H1 (cell line): Measurements from ENCODE around the gene COLEC11. TPM values are rescaled to one million over a fixed set of nuclear protein-coding genes. Genes with fewer than 3 reads are reported as not detected.

Experiments
- CTCF ChIA-PET: fragments of 300-600 bp; sonication (Branson Sonifier 250); formaldehyde crosslinking; loops from one replicate; lab custom pipeline; 2021; ENCODE audit not compliant: partially characterized antibody; lab: Charles Lee
- POLR2A ChIA-PET: fragments of 300-600 bp; sonication (Branson Sonifier 250); formaldehyde crosslinking; loops from one replicate; lab custom pipeline; 2021; ENCODE audit warnings: inconsistent platforms; ENCODE audit not compliant: partially characterized antibody; lab: Charles Lee
- DNase-seq, 2 experiments: peaks; one replicate each; pipeline versions ENCODE4 v3.0.0 to v3.0.0-alpha.2; 2010 to 2022; ENCODE audit warnings: low spot score in 2 of 2, low read depth in 1 of 2, mixed read lengths in 1 of 2
- FAIRE-seq: peaks from 2 replicates; lab custom pipeline; 2011; peaks lifted over from hg19 to GRCh38; lab: Jason Lieb, UNC
- H2AFZ ChIP-seq: 2 replicates; pipeline ENCODE4 v1.8.1; 2012; ENCODE audit warnings: low read length, inconsistent platforms
- H2AK5ac ChIP-seq: 2 replicates; pipeline ENCODE4 v1.6.1; 2013; ENCODE audit warnings: low read depth, low read length
- H2BK120ac ChIP-seq: replicated peaks from 2 replicates; pipeline ENCODE3; 2013; ENCODE audit warnings: low read depth, low read length, inconsistent platforms
- H2BK12ac ChIP-seq: 2 replicates; pipeline ENCODE4 v1.6.1; 2013; ENCODE audit warnings: low read depth, low read length
- H2BK15ac ChIP-seq: 2 replicates; pipeline ENCODE4 v1.6.1; 2013; ENCODE audit warnings: low read length
- H2BK20ac ChIP-seq: 2 replicates; pipeline ENCODE4 v1.6.1; 2013; ENCODE audit warnings: low read length
- H2BK5ac ChIP-seq: 2 replicates; pipeline ENCODE4 v1.6.1; 2013; ENCODE audit warnings: low read depth, low read length
- H3K14ac ChIP-seq: 2 replicates; pipeline ENCODE4 v1.6.1; 2013; ENCODE audit warnings: inconsistent platforms; ENCODE audit not compliant: insufficient read length
- H3K18ac ChIP-seq: 2 replicates; pipeline ENCODE4 v1.6.1; 2013; ENCODE audit warnings: low read length; ENCODE audit errors: extremely low read depth
- H3K23ac ChIP-seq: 2 replicates; pipeline ENCODE4 v1.6.1; 2013; ENCODE audit warnings: inconsistent platforms; ENCODE audit not compliant: insufficient read length
- H3K23me2 ChIP-seq: 2 replicates; pipeline ENCODE4 v1.6.1; 2013; ENCODE audit warnings: low read depth, low read length
- H3K27ac ChIP-seq: 2 replicates; pipeline ENCODE4 v1.6.1; 2011; ENCODE audit warnings: low read depth, low read length, inconsistent platforms
- H3K27me3 ChIP-seq, 4 experiments: replicated peaks in 1 of 4; 1 replicate in 1 of 4; 2 replicates in 3 of 4; pipeline versions ENCODE4 v1.6.1 to v1.8.1; 2011 to 2013; ENCODE audit warnings: low read length in 3 of 4, mild to moderate bottlenecking in 3 of 4, inconsistent platforms in 2 of 4, mixed read lengths in 2 of 4, moderate library complexity in 1 of 4; ENCODE audit not compliant: control insufficient read depth in 3 of 4, insufficient read depth in 3 of 4; ENCODE audit errors: extremely low read depth in 1 of 4
- H3K36me3 ChIP-seq, 4 experiments: 2 replicates each; pipeline versions ENCODE4 v1.6.1 to v1.8.1; 2011 to 2013; ENCODE audit warnings: mild to moderate bottlenecking in 4 of 4, low read length in 3 of 4, moderate library complexity in 2 of 4, control low read depth in 1 of 4, inconsistent platforms in 1 of 4; ENCODE audit not compliant: insufficient read depth in 4 of 4, control insufficient read depth in 2 of 4
- H3K4ac ChIP-seq: replicated peaks from 2 replicates; pipeline ENCODE3; 2013; ENCODE audit warnings: low read length, low read depth, mixed read lengths, inconsistent platforms; ENCODE audit not compliant: insufficient read length
- H3K4me1 ChIP-seq, 4 experiments: replicated peaks in 1 of 4; 1 replicate in 1 of 4; 2 replicates in 3 of 4; pipeline versions ENCODE4 v1.6.1 to v1.8.1; 2011 to 2013; ENCODE audit warnings: low read length in 3 of 4, inconsistent platforms in 2 of 4, mixed read lengths in 1 of 4; ENCODE audit not compliant: insufficient read depth in 4 of 4, control insufficient read depth in 3 of 4
- H3K4me2 ChIP-seq, 2 experiments: 2 replicates each; pipeline versions ENCODE4 v1.6.1 to v1.8.1; 2011 to 2013; ENCODE audit warnings: low read depth in 2 of 2, low read length in 2 of 2, control low read depth in 1 of 2, inconsistent platforms in 1 of 2, mild to moderate bottlenecking in 1 of 2; ENCODE audit not compliant: insufficient read depth in 1 of 2
- H3K4me3 ChIP-seq, 4 experiments: fragments of 200-600, 300-600 bp in 1 of 4; sonication (generic), shearing (Covaris generic), sonication (Bioruptor Twin) in 1 of 4; 2 replicates each; pipeline versions ENCODE4 v1.5.1 to v1.8.1; 2011 to 2016; ENCODE audit warnings: low read length in 4 of 4, low read depth in 3 of 4, control low read depth in 2 of 4, inconsistent platforms in 2 of 4, mild to moderate bottlenecking in 2 of 4, mixed read lengths in 1 of 4, moderate library complexity in 1 of 4; ENCODE audit not compliant: insufficient read depth in 2 of 4; ENCODE audit errors: extremely low read depth in 1 of 4
- H3K56ac ChIP-seq: replicated peaks from 2 replicates; pipeline ENCODE3; 2013; ENCODE audit warnings: low read depth, mild to moderate bottlenecking, mixed read lengths, low read length, inconsistent platforms; ENCODE audit not compliant: insufficient read length
- H3K79me1 ChIP-seq: 2 replicates; pipeline ENCODE4 v1.6.1; 2013; ENCODE audit warnings: low read depth, low read length, control low read depth
- H3K79me2 ChIP-seq, 2 experiments: 2 replicates each; pipeline versions ENCODE4 v1.6.1 to v1.8.1; 2012 to 2013; ENCODE audit warnings: low read length in 2 of 2, mild to moderate bottlenecking in 2 of 2, inconsistent platforms in 1 of 2; ENCODE audit not compliant: insufficient read depth in 2 of 2, control insufficient read depth in 1 of 2
- H3K9ac ChIP-seq, 4 experiments: replicated peaks in 1 of 4; 1 replicate in 1 of 4; 2 replicates in 3 of 4; pipeline versions ENCODE4 v1.6.1 to v1.8.1; 2011 to 2013; ENCODE audit warnings: low read depth in 3 of 4, low read length in 3 of 4, control low read depth in 2 of 4, mild to moderate bottlenecking in 2 of 4, moderate library complexity in 2 of 4, inconsistent platforms in 1 of 4; ENCODE audit errors: extremely low read depth in 1 of 4
- H3K9me3 ChIP-seq, 2 experiments: 2 replicates each; pipeline versions ENCODE4 v1.6.1 to v1.8.1; 2012 to 2013; ENCODE audit warnings: mild to moderate bottlenecking in 2 of 2, moderate library complexity in 2 of 2, control low read depth in 1 of 2, inconsistent platforms in 1 of 2, low read depth in 1 of 2, low read length in 1 of 2, mixed read lengths in 1 of 2; ENCODE audit not compliant: insufficient read depth in 2 of 2
- H4K20me1 ChIP-seq, 2 experiments: replicated peaks in 1 of 2; 2 replicates each; pipeline versions ENCODE3 to v1.8.1; 2011 to 2013; ENCODE audit warnings: inconsistent platforms in 2 of 2, low read length in 2 of 2, mild to moderate bottlenecking in 1 of 2; ENCODE audit not compliant: insufficient read depth in 2 of 2, control insufficient read depth in 1 of 2
- H4K5ac ChIP-seq: 2 replicates; pipeline ENCODE4 v1.6.1; 2013; ENCODE audit warnings: low read length, low read depth, mixed read lengths, inconsistent platforms; ENCODE audit not compliant: insufficient read length
- H4K8ac ChIP-seq: 2 replicates; pipeline ENCODE4 v1.8.0; 2013; ENCODE audit warnings: mild to moderate bottlenecking, moderate library complexity, low read length, inconsistent platforms; ENCODE audit not compliant: insufficient read depth; ENCODE audit errors: extremely low read depth
- H4K91ac ChIP-seq: replicated peaks from 2 replicates; pipeline ENCODE3; 2013; ENCODE audit warnings: low read length, mixed read lengths, inconsistent platforms; ENCODE audit not compliant: insufficient read length
- CBX5 ChIP-seq: fragments of 300-800, 300-1000 bp; sonication (generic); IDR thresholded peaks from 2 replicates; pipeline ENCODE4 v1.7.1; 2016; ENCODE audit warnings: antibody characterized with exemption, low read length, low read depth
- EZH2 ChIP-seq: fragments of 200-600 bp; sonication (generic); IDR thresholded peaks from 2 replicates; pipeline ENCODE4 v1.7.1; 2012; ENCODE audit warnings: low read depth, mild to moderate bottlenecking, moderate library complexity, low read length, inconsistent platforms; ENCODE audit not compliant: severe bottlenecking
- JUND ChIP-seq: IDR thresholded peaks from 2 replicates; pipeline ENCODE4 v1.6.1; 2011; ENCODE audit warnings: mild to moderate bottlenecking, improper control_type of control experiment, low read length
- PHF8 ChIP-seq: fragments of 200-600 bp; sonication (generic); conservative IDR thresholded peaks from 2 replicates; pipeline ENCODE4 v1.7.1; 2012; ENCODE audit warnings: low read depth, mild to moderate bottlenecking, inconsistent platforms, low read length, moderate library complexity
- POU5F1 ChIP-seq: IDR thresholded peaks from 2 replicates; pipeline ENCODE4 v1.6.1; 2011; ENCODE audit warnings: low read depth, mild to moderate bottlenecking, low read length, moderate library complexity
- SP1 ChIP-seq: IDR thresholded peaks from 2 replicates; pipeline ENCODE4 v1.6.1; 2011; ENCODE audit warnings: low read depth, low read length
- SP4 ChIP-seq: IDR thresholded peaks from 2 replicates; pipeline ENCODE4 v1.6.1; 2012; ENCODE audit warnings: low read length, inconsistent platforms
- TBP ChIP-seq: IDR thresholded peaks from 2 replicates; pipeline ENCODE4 v1.6.1; 2011; ENCODE audit warnings: low read depth, low read length, improper control_type of control experiment
- ZNF274 ChIP-seq: IDR thresholded peaks from 2 replicates; pipeline ENCODE4 v1.7.0; 2012; ENCODE audit warnings: low read length, borderline replicate concordance; ENCODE audit errors: extremely low read depth
- WGBS, 2 experiments: shearing (Covaris generic) in 1 of 2; methylation state at CpG; one replicate each; pipeline versions ENCODE4 v1.1.6 to v1.1.7; 2013 to 2015; ENCODE audit warnings: low lambda C conversion rate in 2 of 2, mixed read lengths in 2 of 2, inconsistent platforms in 1 of 2, low coverage in 1 of 2, missing lambda C conversion rate in 1 of 2; ENCODE audit not compliant: insufficient replicate concordance in 2 of 2, insufficient coverage in 1 of 2, insufficient read length in 1 of 2; ENCODE audit errors: extremely low coverage in 1 of 2, missing lambda C conversion rate in 1 of 2; 5-methylcytosine and 5-hydroxymethylcytosine counted together
- polyA plus RNA-seq, 7 experiments: library from polyadenylated mRNA; depleted of rRNA in 3 of 7; stranded (reverse) in 5 of 7; unstranded in 2 of 7; fragments of >200 nt in 5 of 7; fragments of 200-250 nt in 2 of 7; gene quantifications; 1 replicate in 5 of 7; 2 replicates in 1 of 7; 4 replicates in 1 of 7; pipeline versions ENCODE4 v1.2.1 to v1.2.3, GENCODE V29; 2011 to 2013; ENCODE audit warnings: missing spikeins in 2 of 7, mixed read lengths in 2 of 7
- total RNA-seq: library from RNA; stranded (reverse); fragmentation: NEBNext Ultra II Directional; extraction: Animal tissue kit (Norgen Biotek cat#: 25700); gene quantifications from 2 replicates; pipeline ENCODE4 v1.2.1, GENCODE V29; 2021
- TF ChIP-seq, protein P1 (sequence below), 3 experiments: IDR thresholded peaks; 1 replicate in 2 of 3; 2 replicates in 1 of 3; pipeline versions ENCODE4 v1.5.1 to v1.6.1; 2011; ENCODE audit warnings: low read length in 3 of 3, mild to moderate bottlenecking in 3 of 3, inconsistent platforms in 2 of 3, low read depth in 1 of 3, moderate library complexity in 1 of 3; ENCODE audit not compliant: insufficient read depth in 1 of 3; ENCODE audit errors: control extremely low read depth in 1 of 3
- TF ChIP-seq, protein P2 (sequence below): IDR thresholded peaks from 2 replicates; pipeline ENCODE4 v1.6.1; 2012; ENCODE audit warnings: inconsistent platforms

Gene COLEC11
- total and polyA plus RNA-seq, 2 of the 8 experiments (the other 6 are each of a cell fraction or from before 2014, with no cell fraction given), result 0.47 to 0.80 TPM

DNA sequence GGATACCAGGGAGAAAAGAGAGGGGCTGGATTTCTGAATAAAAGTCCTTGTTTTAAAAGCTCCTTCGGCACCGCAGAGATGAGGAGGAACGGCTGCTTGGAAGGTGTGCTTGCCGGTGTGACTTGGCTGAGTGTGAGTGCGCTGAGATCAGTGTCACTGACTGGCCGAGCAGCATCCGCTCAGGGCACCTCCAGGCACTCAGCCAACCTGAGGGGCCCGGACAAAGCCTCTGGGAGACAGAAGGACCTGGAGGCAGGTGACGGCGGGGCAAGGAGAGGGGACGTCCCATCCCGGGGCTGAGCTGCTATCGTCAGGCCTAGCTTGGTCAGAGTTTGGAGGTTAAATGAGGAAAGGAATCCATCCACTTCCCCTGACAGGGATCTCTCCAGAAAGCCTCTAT lies 46.3 kb downstream of the COLEC11 start:
- CTCF ChIA-PET, result interaction anchor here (2.2 to 2.6 kb wide), 2 partner anchors 12 to 39 kb away, joined by 7 to 22 read pairs; no protein-coding TSS in a partner anchor
- Histone ChIP-seq H3K27ac (no peak overlapping the region), H3K9ac (no peak overlapping the region), H4K8ac (no peak overlapping the region), H4K91ac (no peak overlapping the region), H2BK120ac (no peak overlapping the region), H3K9me3 (no peaks in the 10 kb centered on the region), H3K14ac (no peak overlapping the region), H3K4me2 (no peak overlapping the region), H3K18ac (no peak overlapping the region), H2BK20ac (no peak overlapping the region), H2BK15ac (no peak overlapping the region), H3K23ac (no peak overlapping the region), H3K4ac (no peak overlapping the region), H2AK5ac (no peak overlapping the region), H4K20me1 (no peaks in the 10 kb centered on the region), H2BK12ac (no peak overlapping the region), H4K5ac (no peak overlapping the region), H3K36me3 (no peaks in the 10 kb centered on the region), H2BK5ac (no peak overlapping the region), H3K4me3 (no peak overlapping the region), H3K4me1 (no peaks in the 10 kb centered on the region; a peak in 1 of 7 replicates), H3K27me3 (no peaks in the 10 kb centered on the region; a peak in 1 of 7 replicates), H3K79me2 (no peaks in the 10 kb centered on the region), H3K56ac (no peak overlapping the region), H3K23me2 (no peaks in the 10 kb centered on the region), H3K79me1 (no peaks in the 10 kb centered on the region), H2AFZ (no peak overlapping the region)
- POLR2A ChIA-PET, result interaction anchor here (2.7 kb wide), 1 partner anchor 10 kb away, joined by 15 read pairs; no protein-coding TSS in a partner anchor
- DNase-seq (peak in 1 of 2 experiments; percentile 41), FAIRE-seq (no peak)
- 94% methylated on average over 13 of the region's 13 CpGs; no CpG with 5 or more reads in 1 of the 2 experiments for WGBS, 2 experiments
- TF ChIP-seq TBP (no peak), JUND (no peak), SP1 (no peak), SP4 (no peak), CBX5 (no peak), ZNF274 (no peak), PHF8 (no peak), POU5F1 (no peak), EZH2 (no peak)
- TF ChIP-seq, protein P1, sequence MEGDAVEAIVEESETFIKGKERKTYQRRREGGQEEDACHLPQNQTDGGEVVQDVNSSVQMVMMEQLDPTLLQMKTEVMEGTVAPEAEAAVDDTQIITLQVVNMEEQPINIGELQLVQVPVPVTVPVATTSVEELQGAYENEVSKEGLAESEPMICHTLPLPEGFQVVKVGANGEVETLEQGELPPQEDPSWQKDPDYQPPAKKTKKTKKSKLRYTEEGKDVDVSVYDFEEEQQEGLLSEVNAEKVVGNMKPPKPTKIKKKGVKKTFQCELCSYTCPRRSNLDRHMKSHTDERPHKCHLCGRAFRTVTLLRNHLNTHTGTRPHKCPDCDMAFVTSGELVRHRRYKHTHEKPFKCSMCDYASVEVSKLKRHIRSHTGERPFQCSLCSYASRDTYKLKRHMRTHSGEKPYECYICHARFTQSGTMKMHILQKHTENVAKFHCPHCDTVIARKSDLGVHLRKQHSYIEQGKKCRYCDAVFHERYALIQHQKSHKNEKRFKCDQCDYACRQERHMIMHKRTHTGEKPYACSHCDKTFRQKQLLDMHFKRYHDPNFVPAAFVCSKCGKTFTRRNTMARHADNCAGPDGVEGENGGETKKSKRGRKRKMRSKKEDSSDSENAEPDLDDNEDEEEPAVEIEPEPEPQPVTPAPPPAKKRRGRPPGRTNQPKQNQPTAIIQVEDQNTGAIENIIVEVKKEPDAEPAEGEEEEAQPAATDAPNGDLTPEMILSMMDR (IDR thresholded peaks at IDR 0.05; ENCODE audit: control extremely low read depth in 1 of 3, insufficient read depth in 1 of 3, low read depth in 1 of 3, low read length in 3 of 3), result no peak
- TF ChIP-seq, protein P2, sequence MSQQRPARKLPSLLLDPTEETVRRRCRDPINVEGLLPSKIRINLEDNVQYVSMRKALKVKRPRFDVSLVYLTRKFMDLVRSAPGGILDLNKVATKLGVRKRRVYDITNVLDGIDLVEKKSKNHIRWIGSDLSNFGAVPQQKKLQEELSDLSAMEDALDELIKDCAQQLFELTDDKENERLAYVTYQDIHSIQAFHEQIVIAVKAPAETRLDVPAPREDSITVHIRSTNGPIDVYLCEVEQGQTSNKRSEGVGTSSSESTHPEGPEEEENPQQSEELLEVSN, result no peak
